HG03103 (cell line): ENCODE measurements around the gene KRTAP5-2.
"Not testable (repeated sequence)": the region's sequence is repeated elsewhere in the genome, so short reads cannot be mapped to it uniquely, and the experiment has no call there.

ENCODE experiments used
- ATAC-seq: cut with Tn5 transposase; IDR thresholded peaks from one replicate; pipeline ENCODE4 v1.9.1; 2021; ENCODE audit warnings: low read depth; ENCODE audit not compliant: unreplicated experiment

Gene KRTAP5-2

GRCh38 chr11:1595994-1596575 is 2.0 kb downstream of the KRTAP5-2 start:
- ATAC-seq = not testable (repeated sequence)

- no peak for ATAC-seq
Observed at GRCh38 chr11:1592628-1593027, 5.5 kb downstream of the KRTAP5-2 start.

GRCh38 chr11:1589996-1590395 is 8.1 kb downstream of the KRTAP5-2 start:
- ATAC-seq = no peak

- ATAC-seq = not testable (repeated sequence)
Observed at GRCh38 chr11:1589191-1589963, 8.7 kb downstream of the KRTAP5-2 start.

- ATAC-seq = no peak
Observed at GRCh38 chr11:1586699-1587098, 11.4 kb downstream of the KRTAP5-2 start.

GRCh38 chr11:1584661-1585370 is 13.3 kb downstream of the KRTAP5-2 start, which contains the start of gene KRTAP5-1:
KRTAP5-1 (minus strand) TSS chr11:1585283; CDS start chr11:1585249, 34 bp downstream.
- ATAC-seq = not testable (repeated sequence)

- not testable (repeated sequence) for ATAC-seq
Observed at GRCh38 chr11:1582909-1583308, 15.2 kb downstream of the KRTAP5-2 start.

GRCh38 chr11:1581976-1582375 is 16.1 kb downstream of the KRTAP5-2 start:
- no peak for ATAC-seq

- ATAC-seq = no peak
Observed at GRCh38 chr11:1576825-1577224, 21.3 kb downstream of the KRTAP5-2 start.

GRCh38 chr11:1575756-1576155 is 22.3 kb downstream of the KRTAP5-2 start:
- not testable (repeated sequence) for ATAC-seq

- no peak for ATAC-seq
Observed at GRCh38 chr11:1574933-1575242, 23.2 kb downstream of the KRTAP5-2 start.

GRCh38 chr11:1574238-1574932 is 23.7 kb downstream of the KRTAP5-2 start:
- no peak for ATAC-seq

- no peak for ATAC-seq
Observed at GRCh38 chr11:1573903-1574237, 24.2 kb downstream of the KRTAP5-2 start.

- ATAC-seq = no peak
Observed at GRCh38 chr11:1573077-1573902, 24.8 kb downstream of the KRTAP5-2 start.

GRCh38 chr11:1572197-1573076 is 25.7 kb downstream of the KRTAP5-2 start, which contains the start of gene DUSP8:
DUSP8 (minus strand) TSS chr11:1572271; CDS start chr11:1565826, 6,445 bp downstream.
- no peak for ATAC-seq

- ATAC-seq = no peak
Observed at GRCh38 chr11:1571760-1572196, 26.3 kb downstream of the KRTAP5-2 start.

- no peak for ATAC-seq
Observed at GRCh38 chr11:1570896-1571759, 27.0 kb downstream of the KRTAP5-2 start.

GRCh38 chr11:1570531-1570895 is 27.6 kb downstream of the KRTAP5-2 start:
- ATAC-seq = no peak
